Central memory CD8-positive, alpha-beta T cell (primary cell): ENCODE measurements around the gene QSOX1.
A peak's percentile ranks its signal among the peaks of the same experiment; 100 is the strongest.

ENCODE experiments used
- ATAC-seq: fragments of 150-1000 bp; cut with Tn5 transposase; replicated peaks from 2 replicates; pipeline ENCODE4 v1.10.0; 2022; ENCODE audit warnings: mild to moderate bottlenecking, moderate FRiP score, moderate number of reproducible peaks; ENCODE audit not compliant: poor library complexity, severe bottlenecking; ENCODE audit errors: extremely low read depth
- DNase-seq, 2 donors: peaks; one replicate each; pipeline ENCODE4 v3.0.0; 2021; ENCODE audit warnings: low spot score in 2 of 2
- H3K27ac Mint-ChIP-seq: one replicate; pipeline ENCODE4 v1.8.0; 2022; ENCODE audit warnings: low read depth, mild to moderate bottlenecking, moderate library complexity, mixed read lengths
- H3K27me3 Mint-ChIP-seq: one replicate; pipeline ENCODE4 v1.8.0; 2022; ENCODE audit warnings: mixed read lengths
- H3K36me3 Mint-ChIP-seq: one replicate; pipeline ENCODE4 v1.8.0; 2022; ENCODE audit warnings: mild to moderate bottlenecking, moderate library complexity, mixed read lengths; ENCODE audit not compliant: insufficient read depth
- H3K4me1 Mint-ChIP-seq: one replicate; pipeline ENCODE4 v1.8.0; 2022; ENCODE audit warnings: mixed read lengths
- H3K4me3 Mint-ChIP-seq: one replicate; pipeline ENCODE4 v1.8.0; 2022; ENCODE audit warnings: mild to moderate bottlenecking, moderate library complexity, mixed read lengths
- H3K9me3 Mint-ChIP-seq: one replicate; pipeline ENCODE4 v1.8.0; 2022; ENCODE audit warnings: mixed read lengths

QSOX1 gene

GRCh38 chr1:180190091-180190490 is 35.4 kb downstream of the QSOX1 start:
- ATAC-seq (peak; percentile 73), DNase-seq (peak in 1 of 2 donors; percentile 33)
- peaks cover 19% of the 10 kb centered on the region for H3K36me3 Mint-ChIP-seq
- H3K9me3 Mint-ChIP-seq, result no peaks in the 10 kb centered on the region
- H3K27ac Mint-ChIP-seq, result peak overlapping the region; percentile 29
- no peaks in the 10 kb centered on the region for H3K27me3 Mint-ChIP-seq
- peak overlapping the region; percentile 48 for H3K4me3 Mint-ChIP-seq
- peaks cover 48% of the 10 kb centered on the region for H3K4me1 Mint-ChIP-seq

GRCh38 chr1:180192172-180192571 is 37.5 kb downstream of the QSOX1 start:
- H3K27me3 Mint-ChIP-seq, result no peaks in the 10 kb centered on the region
- peaks cover 17% of the 10 kb centered on the region for H3K36me3 Mint-ChIP-seq
- peaks cover 48% of the 10 kb centered on the region for H3K4me1 Mint-ChIP-seq
- DNase-seq, result peak in 1 of 2 donors; percentile 20
- H3K27ac Mint-ChIP-seq, result peak overlapping the region; percentile 83
- peak; percentile 67 for ATAC-seq
- H3K4me3 Mint-ChIP-seq, result peak overlapping the region; percentile 70
- H3K9me3 Mint-ChIP-seq, result no peaks in the 10 kb centered on the region

GRCh38 chr1:180193141-180194047 is 38.7 kb downstream of the QSOX1 start:
- peaks cover 48% of the 10 kb centered on the region for H3K4me1 Mint-ChIP-seq
- H3K4me3 Mint-ChIP-seq, result no peak overlapping the region
- H3K9me3 Mint-ChIP-seq, result no peaks in the 10 kb centered on the region
- H3K27me3 Mint-ChIP-seq, result no peaks in the 10 kb centered on the region
- ATAC-seq (no peak), DNase-seq (no peak)
- peaks cover 16% of the 10 kb centered on the region for H3K36me3 Mint-ChIP-seq
- peak overlapping the region; percentile 83 for H3K27ac Mint-ChIP-seq

- Mint-ChIP-seq H3K27me3 (no peaks in the 10 kb centered on the region), H3K9me3 (no peaks in the 10 kb centered on the region), H3K4me3 (no peak overlapping the region), H3K27ac (no peak overlapping the region), H3K36me3 (peaks cover 16% of the 10 kb centered on the region), H3K4me1 (peaks cover 43% of the 10 kb centered on the region)
- ATAC-seq, result no peak
- DNase-seq, result no peak
Observed at GRCh38 chr1:180194048-180194425, 39.4 kb downstream of the QSOX1 start.

GRCh38 chr1:180194546-180195207 is 40.0 kb downstream of the QSOX1 start:
- no peak overlapping the region for H3K27ac Mint-ChIP-seq
- H3K36me3 Mint-ChIP-seq, result peaks cover 13% of the 10 kb centered on the region
- no peaks in the 10 kb centered on the region for H3K27me3 Mint-ChIP-seq
- no peak for ATAC-seq
- no peaks in the 10 kb centered on the region for H3K9me3 Mint-ChIP-seq
- H3K4me3 Mint-ChIP-seq, result no peak overlapping the region
- peaks cover 39% of the 10 kb centered on the region for H3K4me1 Mint-ChIP-seq
- DNase-seq, result no peak

GRCh38 chr1:180195401-180195800 is 40.7 kb downstream of the QSOX1 start:
- Mint-ChIP-seq H3K27ac (peak overlapping the region; percentile 50), H3K4me3 (no peak overlapping the region), H3K4me1 (peaks cover 32% of the 10 kb centered on the region), H3K9me3 (no peaks in the 10 kb centered on the region), H3K36me3 (peaks cover 11% of the 10 kb centered on the region), H3K27me3 (no peaks in the 10 kb centered on the region)
- ATAC-seq (no peak), DNase-seq (no peak)

- DNase-seq, result no peak
- no peak overlapping the region for H3K4me3 Mint-ChIP-seq
- H3K27me3 Mint-ChIP-seq, result no peaks in the 10 kb centered on the region
- peak overlapping the region; percentile 50 for H3K27ac Mint-ChIP-seq
- ATAC-seq, result no peak
- no peaks in the 10 kb centered on the region for H3K9me3 Mint-ChIP-seq
- peaks cover 30% of the 10 kb centered on the region for H3K4me1 Mint-ChIP-seq
- peaks cover 11% of the 10 kb centered on the region for H3K36me3 Mint-ChIP-seq
Observed at GRCh38 chr1:180195916-180196315, 41.2 kb downstream of the QSOX1 start.

- Mint-ChIP-seq H3K4me3 (no peak overlapping the region), H3K36me3 (peaks cover 10% of the 10 kb centered on the region), H3K4me1 (peaks cover 24% of the 10 kb centered on the region), H3K27me3 (no peaks in the 10 kb centered on the region), H3K27ac (peak overlapping the region; percentile 50), H3K9me3 (no peaks in the 10 kb centered on the region)
- no peak for ATAC-seq
- DNase-seq, result no peak
Observed at GRCh38 chr1:180196436-180197003, 41.9 kb downstream of the QSOX1 start.

GRCh38 chr1:180197231-180197630 is 42.6 kb downstream of the QSOX1 start:
- H3K4me3 Mint-ChIP-seq, result no peak overlapping the region
- no peak overlapping the region for H3K27ac Mint-ChIP-seq
- H3K9me3 Mint-ChIP-seq, result no peaks in the 10 kb centered on the region
- DNase-seq, result no peak
- ATAC-seq, result no peak
- H3K36me3 Mint-ChIP-seq, result peaks cover 8% of the 10 kb centered on the region
- peaks cover 17% of the 10 kb centered on the region for H3K4me1 Mint-ChIP-seq
- no peaks in the 10 kb centered on the region for H3K27me3 Mint-ChIP-seq

GRCh38 chr1:180198196-180198595 is 43.5 kb downstream of the QSOX1 start:
- Mint-ChIP-seq H3K27me3 (no peaks in the 10 kb centered on the region), H3K4me3 (no peak overlapping the region), H3K27ac (no peak overlapping the region), H3K9me3 (no peaks in the 10 kb centered on the region), H3K4me1 (peaks cover 7% of the 10 kb centered on the region), H3K36me3 (peaks cover 7% of the 10 kb centered on the region)
- ATAC-seq (no peak), DNase-seq (no peak)

- ATAC-seq (no peak), DNase-seq (no peak)
- Mint-ChIP-seq H3K9me3 (no peaks in the 10 kb centered on the region), H3K27me3 (no peaks in the 10 kb centered on the region), H3K4me1 (peaks cover 3% of the 10 kb centered on the region), H3K27ac (no peak overlapping the region), H3K36me3 (peaks cover 7% of the 10 kb centered on the region), H3K4me3 (no peak overlapping the region)
Observed at GRCh38 chr1:180198611-180199010, 43.9 kb downstream of the QSOX1 start.

- Mint-ChIP-seq H3K27me3 (no peaks in the 10 kb centered on the region), H3K4me1 (no peaks in the 10 kb centered on the region), H3K9me3 (no peaks in the 10 kb centered on the region), H3K27ac (peak overlapping the region; percentile 12), H3K36me3 (peaks cover 5% of the 10 kb centered on the region), H3K4me3 (no peak overlapping the region)
- ATAC-seq (no peak), DNase-seq (no peak)
Observed at GRCh38 chr1:180199018-180199417, 44.3 kb downstream of the QSOX1 start.
